Measurements from ENCODE around the gene PYY. TPM values are rescaled to one million over a fixed set of nuclear protein-coding genes. Genes with fewer than 3 reads are reported as not detected.
"Not testable (repeated sequence)": the region's sequence is repeated elsewhere in the genome, so short reads cannot be mapped to it uniquely, and the experiment has no call there.

PYY gene
- not detected for total RNA-seq

- no peak for DNase-seq
Observed at GRCh38 chr17:43953746-43954145, at the start of gene PYY. Gene PYY, minus strand, starts transcription at chr17:43953940. Its CDS starts 457 bp downstream, at chr17:43953483.

GRCh38 chr17:44002141-44002848 is 48.6 kb upstream of the PYY start:
- DNase-seq = no peak

DNA sequence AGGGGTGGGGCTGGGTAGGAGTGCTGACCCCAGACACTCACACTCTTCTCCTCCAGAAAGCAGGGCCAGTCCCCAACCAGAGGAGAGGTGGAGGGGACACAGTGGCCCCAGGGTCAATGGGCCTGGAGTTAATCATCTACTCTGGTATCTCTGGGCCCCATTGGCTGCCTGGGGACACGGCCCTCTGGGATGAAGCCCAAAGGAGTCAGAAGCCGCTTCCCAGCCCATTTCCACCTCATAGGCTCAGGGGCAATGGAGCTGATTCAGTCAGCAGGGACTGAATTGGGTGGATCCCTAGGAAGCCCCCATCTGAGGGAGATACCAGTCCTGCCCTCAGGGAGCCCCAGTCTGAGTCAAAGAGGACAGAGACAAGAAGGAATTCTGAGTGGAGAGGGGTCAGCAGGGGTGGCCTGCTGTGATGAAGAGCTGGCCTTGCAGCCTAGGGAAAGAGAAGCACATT is 47.8 kb upstream of the PYY start:
- DNase-seq = no peak

GRCh38 chr17:44000871-44001460 is 47.2 kb upstream of the PYY start:
- no peak for DNase-seq

GRCh38 chr17:44000141-44000860 is 46.6 kb upstream of the PYY start:
- DNase-seq = no peak

GRCh38 chr17:43999024-43999423 is 45.3 kb upstream of the PYY start:
- no peak for DNase-seq

GRCh38 chr17:43998552-43998951 is 44.8 kb upstream of the PYY start:
- no peak for DNase-seq

DNA sequence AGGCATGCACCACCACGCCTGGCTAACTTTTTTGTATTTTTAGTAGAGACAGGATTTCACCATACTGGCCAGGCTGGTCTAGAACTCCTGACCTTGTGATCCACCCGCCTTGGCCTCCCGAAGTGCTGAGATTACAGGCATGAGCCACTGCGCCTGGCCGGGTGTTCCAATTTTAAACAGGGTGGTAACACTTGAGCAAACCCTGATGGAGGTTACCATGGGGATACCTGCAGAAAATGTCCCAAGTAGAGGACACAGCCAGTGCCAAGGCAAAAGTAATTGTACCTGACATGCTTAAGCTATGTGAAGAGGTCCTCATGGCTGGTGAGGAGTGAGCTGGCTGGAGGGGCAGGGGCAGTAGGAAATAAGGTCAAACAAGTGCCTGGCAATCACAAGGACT is 43.4 kb upstream of the PYY start:
- DNase-seq = not testable (repeated sequence)

- no peak for DNase-seq
Observed at GRCh38 chr17:43995150-43995471, 41.4 kb upstream of the PYY start.

DNA sequence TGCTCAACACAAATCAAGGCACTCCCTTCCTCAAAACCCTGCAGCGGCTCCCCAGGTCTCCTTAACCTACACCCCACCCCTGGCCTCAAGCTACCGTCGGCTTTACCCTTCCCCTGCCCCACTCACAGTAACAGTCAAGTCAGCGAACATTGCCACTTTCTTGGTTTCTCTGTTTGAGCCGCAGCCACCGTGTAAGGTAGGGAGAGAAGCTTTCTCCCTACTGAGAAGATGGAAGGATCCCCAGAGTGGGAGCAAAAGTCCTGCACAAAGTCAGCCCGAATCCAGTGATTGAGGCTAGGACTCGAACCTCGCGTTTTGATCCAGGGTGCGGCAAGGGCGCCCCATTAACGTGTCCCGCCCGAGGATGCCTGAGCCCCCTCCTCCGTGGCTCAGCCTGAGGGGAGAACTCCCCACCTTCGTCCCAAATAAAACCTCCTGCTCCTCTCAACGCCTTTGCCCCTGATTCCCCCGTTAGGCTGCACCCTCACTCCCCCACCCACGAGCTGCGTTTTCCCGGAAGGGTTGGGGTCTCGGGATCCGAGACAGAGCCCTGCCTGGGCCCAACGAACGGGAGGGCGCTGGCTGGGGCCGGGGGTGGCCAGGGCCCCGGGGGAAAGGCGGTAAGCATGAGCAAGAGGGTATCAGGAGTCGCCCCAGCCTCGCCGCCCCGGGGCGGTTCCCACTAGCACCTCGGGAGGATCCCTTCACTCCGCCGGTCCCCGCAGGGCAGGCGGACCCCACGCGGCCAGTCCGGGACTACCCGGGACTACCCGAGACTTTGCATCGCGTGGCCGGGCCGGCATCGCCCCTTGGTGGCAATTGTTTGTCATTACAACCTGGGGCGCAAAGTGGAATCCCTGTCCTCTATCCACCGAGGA is 40.8 kb upstream of the PYY start:
- DNase-seq = peak; percentile 51

DNA sequence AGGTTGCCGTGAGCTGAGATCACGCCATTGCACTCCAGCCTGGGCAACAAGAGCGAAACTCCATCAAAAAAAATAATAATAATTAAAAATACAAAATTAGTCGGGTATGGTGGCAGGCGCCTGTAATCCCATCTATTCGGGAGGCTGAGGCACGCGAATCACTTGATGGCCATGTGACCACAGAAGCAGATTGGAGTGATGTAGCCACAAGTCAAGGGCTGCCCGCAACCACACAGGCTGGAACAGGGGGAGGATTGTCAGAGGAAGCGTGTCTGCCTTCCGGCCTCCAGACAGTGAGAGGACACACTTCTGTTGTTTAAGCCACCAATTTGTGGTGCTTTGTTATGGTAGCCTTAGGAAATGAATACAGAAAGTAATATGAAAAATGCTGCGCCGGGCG is 38.9 kb upstream of the PYY start:
- no peak for DNase-seq

DNA sequence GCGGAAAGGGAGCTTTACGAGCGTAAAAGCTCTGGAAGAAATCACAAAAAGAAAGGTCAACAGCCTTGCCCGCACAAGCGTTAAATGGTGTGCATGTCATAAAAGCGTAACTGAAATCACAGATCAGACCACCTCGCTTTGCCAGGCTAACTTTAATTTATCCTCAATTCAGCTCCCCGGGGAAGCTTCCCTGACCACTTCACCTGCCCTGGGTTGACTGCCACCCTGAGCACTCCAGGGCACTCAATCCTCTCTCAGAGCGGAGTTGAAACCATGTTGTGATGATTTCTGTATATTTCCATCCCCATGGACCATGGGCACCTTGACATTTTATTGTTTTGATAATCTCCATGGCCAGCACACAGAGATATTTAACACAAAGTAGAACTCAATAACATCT is 34.6 kb upstream of the PYY start:
- DNase-seq = no peak

DNA sequence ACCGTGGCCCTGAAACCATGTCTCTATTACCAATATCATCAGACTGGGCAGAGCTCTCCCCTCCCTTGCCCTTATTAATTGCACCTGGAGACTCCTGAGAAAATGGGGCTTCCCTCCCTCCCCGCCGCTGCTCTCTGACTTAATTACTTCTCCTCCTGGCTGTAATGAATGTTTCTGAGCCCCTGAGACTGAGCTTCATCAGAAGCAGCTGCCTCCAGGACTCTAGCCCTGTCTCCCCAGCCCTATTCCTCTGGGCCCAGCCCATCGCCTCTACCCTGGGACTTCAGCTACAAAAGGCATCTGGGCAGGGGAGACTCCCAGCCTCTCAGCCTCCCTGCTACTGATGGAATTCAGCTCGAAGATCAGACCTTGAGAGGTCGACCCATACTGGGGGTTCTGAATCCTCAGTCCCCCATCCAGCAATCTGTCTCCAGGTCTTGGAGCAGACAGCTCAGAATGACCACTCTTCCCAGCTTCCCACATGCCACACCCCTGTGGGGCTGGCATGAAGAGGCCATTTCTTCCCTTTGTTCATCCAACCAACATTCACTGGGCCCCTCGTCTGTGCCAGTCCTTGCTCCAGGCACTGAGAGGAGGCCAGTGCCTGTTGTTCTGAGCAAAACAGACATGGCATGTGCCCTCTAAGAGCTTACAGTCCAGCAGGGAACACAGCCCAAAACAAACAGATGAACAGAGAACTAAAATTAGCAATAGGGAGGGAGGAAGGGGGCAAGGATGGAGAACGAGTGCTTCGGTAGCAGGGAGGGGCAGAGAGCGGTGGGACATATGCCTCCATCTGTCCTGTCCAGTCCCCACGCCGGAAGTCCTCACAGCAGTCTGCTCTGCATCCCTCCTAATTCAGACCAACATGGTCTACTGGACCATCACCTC is 33.6 kb upstream of the PYY start:
- no peak for DNase-seq

GRCh38 chr17:43986225-43986981 is 32.7 kb upstream of the PYY start:
- DNase-seq = no peak

- no peak for DNase-seq
Observed at GRCh38 chr17:43984521-43984920, 30.8 kb upstream of the PYY start.

DNA sequence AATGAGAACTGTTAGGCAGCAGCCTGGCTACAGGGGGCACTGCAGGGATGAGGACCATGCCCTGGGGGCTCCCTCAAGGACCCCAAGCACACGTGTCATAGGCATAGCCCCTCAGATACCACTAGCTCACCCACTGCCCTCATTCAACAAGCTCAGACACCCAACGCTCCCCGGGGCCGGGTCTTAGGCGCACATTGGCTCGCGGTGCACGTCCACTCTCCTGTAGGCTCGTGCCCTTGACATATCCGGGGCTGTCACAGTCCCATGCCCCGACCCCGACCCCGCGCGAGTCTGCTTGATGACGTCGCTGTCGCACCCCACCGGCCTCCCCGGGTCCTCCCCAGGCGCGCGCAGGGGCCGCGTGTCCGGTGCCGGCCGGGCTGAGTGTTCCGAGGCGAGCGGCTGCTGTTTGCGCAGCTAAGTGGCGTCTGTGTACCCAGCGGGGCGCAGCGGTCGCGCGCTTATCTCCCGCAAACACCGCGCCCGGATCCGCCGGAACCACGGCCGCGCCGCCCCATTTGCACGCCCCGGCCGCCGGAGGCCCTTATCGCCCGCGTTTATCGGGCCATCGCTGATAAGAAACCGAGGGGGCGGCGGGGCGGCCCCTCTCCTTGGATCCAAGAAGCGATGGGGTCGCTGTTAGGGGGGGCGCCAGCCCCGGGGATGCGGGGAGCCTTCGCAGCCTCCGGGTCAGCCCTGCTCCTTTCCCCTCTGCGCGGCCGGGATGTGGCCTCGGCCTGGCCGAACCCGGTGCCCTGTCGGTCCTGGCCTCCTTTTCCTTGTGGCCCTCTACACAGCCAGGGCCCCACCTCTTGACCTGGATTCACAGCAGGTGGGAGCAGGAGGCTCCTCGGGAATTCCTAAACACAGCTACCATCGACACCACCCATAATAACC is 30.0 kb upstream of the PYY start:
- DNase-seq = no peak

- DNase-seq = no peak
Observed at GRCh38 chr17:43983196-43983514, 29.4 kb upstream of the PYY start.

GRCh38 chr17:43982171-43982570 is 28.4 kb upstream of the PYY start:
- DNase-seq = no peak

DNA sequence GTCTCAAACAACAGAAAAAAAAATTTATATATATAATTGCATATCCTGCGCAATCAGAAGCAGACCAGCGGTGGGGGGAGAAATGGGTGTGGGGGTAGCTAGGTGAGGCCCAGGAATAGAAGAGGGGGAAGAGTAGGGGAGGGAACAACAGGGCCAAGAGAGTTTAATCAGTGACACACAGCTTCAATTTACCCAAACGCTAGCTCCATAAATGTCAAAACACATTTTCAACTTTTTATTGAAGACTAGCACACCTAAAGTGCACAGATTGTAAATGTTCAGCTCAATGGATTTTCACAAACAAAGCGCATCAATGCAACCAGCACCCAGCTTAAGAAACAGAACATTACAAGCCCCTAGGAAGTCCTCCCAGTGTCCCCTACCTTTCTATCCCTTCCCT is 25.9 kb upstream of the PYY start:
- DNase-seq = no peak

DNA sequence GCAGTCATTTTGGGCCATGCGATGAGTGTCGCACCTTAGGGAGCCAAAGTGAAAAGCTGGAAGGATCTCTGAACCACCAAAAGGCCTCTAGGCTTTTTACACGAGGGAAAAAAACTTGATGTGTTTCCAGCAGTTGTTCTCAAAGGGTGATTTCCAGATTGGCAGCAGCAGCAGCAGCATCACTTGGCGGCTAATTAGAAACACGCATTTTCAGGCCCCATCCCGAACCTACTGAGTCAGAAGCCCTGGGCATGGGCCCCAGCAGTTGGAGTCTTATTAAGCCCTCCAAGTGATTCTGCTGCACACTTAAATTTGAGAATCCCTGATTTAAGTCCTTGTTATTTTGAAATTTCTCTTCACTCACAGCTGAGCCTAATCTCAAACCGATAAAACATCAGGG is 25.3 kb upstream of the PYY start:
- DNase-seq = no peak
